8988T (cell line): ENCODE data around the gene GLIS1.
"Not testable (repeated sequence)": the region's sequence is repeated elsewhere in the genome, so short reads cannot be mapped to it uniquely, and the experiment has no call there.

Experiments used
- DNase-seq: peaks from one replicate; pipeline ENCODE4 v3.0.0; 2011

GLIS1 gene

DNA sequence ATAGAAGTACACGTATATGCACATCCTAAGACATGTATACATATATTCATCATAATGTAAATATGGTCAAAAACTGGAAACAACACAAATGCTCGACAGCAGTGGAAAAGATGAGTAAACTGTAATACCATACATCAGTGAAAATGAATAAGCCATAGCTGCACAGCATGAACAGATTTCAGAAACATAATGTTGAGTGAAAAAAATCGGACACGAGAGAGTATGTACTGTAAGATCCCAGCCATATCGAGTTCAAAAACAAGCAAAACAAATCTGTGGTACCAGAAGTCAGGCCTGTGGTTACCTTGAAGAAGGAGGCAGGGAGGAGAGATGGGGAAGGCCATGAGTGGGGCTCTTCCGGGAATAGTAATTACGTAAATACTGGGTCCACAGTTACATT is 90.4 kb downstream of the GLIS1 start:
- no peak for DNase-seq

DNA sequence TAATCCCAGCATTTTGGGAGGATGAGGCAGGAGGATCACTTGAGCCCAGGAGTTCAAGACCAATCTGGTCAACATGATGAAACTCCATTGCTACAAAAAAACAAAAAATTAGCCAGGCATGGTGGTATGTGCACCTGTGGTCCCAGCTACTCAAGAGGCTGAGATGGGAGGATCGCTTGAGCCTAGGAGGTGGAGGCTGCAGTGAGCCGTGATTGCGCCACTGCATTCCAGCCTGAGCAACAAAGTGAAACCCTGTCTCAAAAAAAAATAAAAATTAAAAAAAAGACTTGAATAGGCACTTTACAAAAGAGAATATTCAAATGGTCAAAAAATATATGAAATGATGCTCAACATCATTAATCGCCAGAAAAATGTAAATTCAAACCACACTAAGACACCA is 91.0 kb downstream of the GLIS1 start:
- not testable (repeated sequence) for DNase-seq

DNA sequence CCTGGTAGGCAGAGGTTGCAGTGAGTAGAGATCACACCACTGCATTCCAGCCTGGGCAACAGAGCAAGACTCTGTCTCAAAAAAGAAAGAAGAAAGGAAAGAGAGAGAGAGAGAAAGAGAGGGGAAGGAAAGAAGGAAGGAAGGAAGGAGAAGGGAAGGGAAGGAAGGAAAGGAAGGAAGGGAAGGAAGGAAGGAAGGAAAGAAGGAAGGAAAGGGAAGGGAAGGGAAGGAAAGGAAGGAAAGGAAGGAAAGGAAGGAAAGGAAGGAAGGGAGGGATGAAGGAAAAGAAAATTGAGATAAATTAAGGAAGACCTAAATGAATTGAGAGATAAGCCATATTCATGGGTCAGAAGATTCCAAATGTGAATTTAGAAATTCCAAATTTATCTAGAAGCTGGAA is 92.2 kb downstream of the GLIS1 start:
- no peak for DNase-seq

GRCh38 chr1:53645690-53646078 is 93.3 kb downstream of the GLIS1 start:
- DNase-seq: no peak

DNA sequence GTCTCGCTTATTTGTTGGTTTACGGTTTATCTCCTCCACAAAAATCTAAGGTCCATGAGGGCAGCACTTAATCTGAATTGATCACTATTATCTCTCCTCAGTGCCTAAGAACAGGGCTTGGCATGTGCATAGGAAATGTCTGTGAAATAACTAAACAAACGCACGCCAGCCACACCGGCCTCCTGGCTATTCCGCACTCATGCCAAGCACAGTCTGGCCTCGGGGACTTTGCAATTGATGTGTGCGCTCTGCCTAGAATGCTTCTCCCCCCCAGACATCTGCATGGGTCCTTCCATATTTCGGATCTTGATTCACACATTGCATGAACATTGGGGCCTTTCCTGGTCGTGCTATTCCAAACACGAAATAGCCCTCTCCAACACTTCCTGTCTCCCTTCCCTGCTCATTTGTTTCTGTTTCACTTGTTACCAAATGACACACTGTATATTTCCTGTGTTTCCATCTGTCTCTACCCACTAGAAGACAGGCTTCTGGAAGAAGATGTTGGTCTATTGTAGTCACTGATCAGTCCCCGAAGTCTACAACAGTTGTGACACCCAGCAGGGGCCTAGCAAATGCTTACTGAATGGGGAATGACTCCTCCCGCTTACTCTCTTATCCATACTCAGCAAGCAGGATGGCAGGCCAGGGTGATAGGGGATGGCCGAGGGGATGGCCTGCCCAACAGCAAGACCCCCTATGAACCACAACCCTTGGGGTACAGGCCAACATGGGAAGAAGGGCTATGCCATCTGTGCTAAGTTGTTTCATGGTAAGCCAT is 93.9 kb downstream of the GLIS1 start:
- DNase-seq: no peak

- no peak for DNase-seq
Observed at GRCh38 chr1:53644496-53644895, 94.5 kb downstream of the GLIS1 start.

GRCh38 chr1:53643881-53644390 is 95.0 kb downstream of the GLIS1 start:
- DNase-seq: no peak

- DNase-seq: no peak
Observed at GRCh38 chr1:53643041-53643880, 95.7 kb downstream of the GLIS1 start.

DNA sequence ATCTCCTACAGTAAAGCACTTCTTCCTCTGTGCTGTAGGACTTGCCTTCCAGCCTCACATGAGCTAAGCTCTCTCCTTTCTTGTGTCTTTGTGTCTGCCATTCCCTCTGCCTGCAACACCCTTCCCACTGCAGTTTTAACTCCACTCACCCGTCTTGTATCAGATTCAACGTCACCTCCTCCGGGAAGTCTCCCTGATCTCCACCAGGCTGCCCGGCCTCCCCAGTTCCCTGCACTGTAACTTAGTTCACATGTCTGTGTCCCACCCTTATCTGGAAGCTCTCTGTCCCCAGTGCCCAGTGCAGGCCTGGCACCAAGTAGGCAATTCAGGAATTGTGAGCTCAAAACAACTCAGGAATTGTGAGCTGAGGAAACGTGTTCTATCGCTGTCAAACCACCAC is 96.4 kb downstream of the GLIS1 start:
- DNase-seq: no peak

DNA sequence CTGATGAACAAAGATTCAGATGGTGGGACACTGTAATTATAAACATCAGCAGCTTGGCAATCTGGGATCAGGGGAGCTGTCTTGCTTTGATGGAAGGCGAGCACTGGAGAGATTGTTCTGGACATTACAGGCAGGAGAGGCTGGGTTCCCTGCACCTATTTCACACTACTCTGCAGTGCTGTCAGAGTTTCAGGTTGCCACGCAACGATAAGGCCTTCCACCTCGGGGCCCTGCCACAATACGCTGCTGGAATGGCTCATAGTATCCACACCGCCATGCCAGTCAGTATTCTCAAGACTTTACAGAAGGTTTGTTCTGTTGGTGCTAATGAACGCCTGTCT is 96.8 kb downstream of the GLIS1 start:
- DNase-seq: no peak

- no peak for DNase-seq
Observed at GRCh38 chr1:53641481-53642214, 97.3 kb downstream of the GLIS1 start.

GRCh38 chr1:53640701-53641075 is 98.3 kb downstream of the GLIS1 start:
- no peak for DNase-seq

DNA sequence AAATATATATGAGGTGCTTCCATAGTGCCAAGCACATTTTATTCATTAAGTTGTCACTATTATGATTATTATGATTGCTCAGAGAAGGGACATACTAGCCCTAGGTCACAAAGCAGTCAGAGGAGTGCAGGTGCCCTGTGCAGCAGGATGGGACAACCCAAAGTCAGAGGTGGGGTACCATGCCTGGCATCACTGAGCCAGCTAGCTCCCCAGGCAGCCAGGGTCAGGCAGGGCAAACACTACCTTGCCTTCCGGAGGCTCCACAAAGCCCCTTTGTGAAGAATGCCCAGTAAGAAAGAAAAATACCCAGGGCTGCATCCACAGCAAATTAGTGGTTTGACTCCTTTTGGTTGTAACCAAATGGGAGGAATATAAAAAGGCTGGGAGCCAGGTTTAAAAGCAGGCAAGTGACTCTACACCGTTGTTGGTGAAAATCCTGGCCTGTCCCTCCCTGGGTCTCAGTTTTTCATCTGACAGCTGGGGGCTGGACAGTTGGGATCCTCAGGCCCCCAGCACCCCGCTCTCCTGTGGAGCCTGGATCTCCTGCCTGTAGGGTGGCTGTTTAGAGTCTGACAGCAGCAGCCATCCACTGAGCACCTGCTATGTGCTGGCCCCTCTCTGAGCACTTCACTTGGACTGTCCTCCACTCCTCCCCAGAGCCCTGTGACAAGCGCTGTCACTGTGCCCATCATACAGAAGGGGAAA is 98.8 kb downstream of the GLIS1 start:
- DNase-seq: no peak

DNA sequence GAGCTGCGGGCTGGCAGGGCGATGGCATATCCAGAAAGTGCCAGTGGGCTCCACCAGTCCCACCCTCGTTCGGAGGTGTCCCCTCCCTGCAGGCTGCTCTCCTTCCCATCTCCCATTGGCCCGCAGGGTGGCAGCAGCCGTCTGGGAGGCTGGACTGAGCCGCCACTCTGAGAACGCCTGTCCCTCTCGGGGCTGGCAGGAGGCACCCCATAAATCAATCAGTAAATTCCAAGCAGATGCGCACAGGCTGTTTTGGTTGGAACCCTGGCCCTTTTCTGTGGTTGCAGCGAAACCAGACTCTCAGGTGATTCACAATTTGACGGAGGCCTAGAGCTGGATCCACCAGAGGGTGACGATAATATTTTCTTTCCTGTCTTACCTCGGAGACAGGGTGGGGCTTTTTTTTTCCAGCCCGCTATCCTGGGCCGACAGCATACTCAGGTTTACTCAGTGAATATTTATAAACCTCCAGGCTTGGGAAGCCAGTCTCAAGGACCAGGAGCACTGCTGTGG is 99.7 kb downstream of the GLIS1 start:
- DNase-seq: no peak

DNA sequence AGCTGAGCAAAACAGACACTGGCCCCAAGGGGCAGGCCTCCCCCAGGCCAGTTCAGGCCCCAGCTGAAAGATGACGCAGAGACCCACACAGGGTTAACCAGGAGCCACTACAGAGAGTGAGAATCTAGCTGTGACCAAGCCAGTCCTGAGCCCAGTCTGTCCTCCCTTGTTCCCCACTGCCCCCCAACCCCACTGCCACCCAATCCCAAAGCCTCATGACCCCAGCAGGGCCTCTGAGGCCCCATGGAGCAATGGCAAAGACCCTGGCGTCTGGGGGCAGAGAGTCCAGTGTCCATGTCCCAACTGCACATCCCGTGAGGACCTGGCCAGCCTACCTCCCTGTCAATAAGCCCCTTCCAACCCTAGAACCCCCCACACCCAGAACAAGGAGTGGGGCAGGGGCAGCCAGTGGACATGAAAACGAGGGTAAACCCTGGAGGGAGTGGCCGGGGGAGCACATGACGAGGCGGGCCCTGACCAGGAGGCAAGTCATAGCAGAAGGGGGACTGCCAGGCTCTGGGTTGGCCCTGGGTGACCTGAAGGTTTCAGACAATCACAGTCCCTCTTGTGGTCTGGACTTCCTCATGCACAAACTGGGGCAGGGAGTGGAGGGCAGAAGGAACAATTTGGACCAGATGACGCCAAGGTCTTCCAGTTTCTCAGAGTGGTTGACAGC is 100.5 kb downstream of the GLIS1 start:
- no peak for DNase-seq

GRCh38 chr1:53637511-53638359 is 101.2 kb downstream of the GLIS1 start:
- DNase-seq: no peak

DNA sequence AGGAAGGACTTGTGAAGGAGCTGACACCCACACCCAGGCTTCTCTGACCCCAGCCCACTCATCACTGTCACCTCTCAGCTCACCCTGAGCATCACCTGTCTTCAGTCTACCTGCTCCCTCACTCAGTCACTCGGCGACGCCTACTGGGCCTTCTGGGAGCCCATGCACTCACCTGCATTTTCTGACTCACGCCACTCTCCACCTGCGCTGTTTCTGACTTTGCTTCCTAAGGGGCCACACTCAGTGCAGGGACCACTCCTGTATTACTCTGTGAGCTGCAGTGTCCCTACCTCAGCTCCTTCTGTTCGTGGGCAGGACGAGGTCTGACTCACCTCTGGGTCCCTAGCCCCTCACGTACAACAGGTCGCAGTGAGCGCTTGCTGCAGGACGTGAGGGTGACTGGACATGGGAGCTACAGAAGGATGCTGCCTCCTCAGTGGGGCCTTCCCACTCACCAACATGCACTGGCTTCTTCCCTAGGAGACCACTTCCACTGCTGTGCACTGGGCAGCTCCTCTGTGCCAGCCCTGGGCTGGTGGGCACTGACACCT is 102.3 kb downstream of the GLIS1 start:
- DNase-seq: no peak

DNA sequence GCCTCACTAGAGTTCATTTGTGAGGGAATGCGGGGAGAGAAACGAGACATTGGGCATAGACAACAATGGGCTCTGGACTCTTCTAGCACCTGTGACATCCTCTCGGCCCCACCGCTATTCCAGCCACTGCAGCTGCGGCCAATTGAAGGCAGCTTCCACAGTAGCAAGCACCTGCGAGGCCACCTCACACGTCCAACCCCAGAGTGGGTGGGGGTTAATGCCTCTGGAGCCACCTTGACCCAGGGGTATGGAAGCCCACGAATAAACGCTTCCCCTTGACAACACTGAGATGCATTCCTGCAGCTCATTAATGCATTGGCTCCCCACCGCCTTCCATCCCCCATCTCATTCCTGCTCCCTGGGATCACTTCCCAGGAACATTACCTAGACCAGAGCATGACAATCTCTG is 104.4 kb downstream of the GLIS1 start:
- DNase-seq: no peak

- no peak for DNase-seq
Observed at GRCh38 chr1:53633073-53633704, 105.8 kb downstream of the GLIS1 start.

GRCh38 chr1:53631622-53632310 is 107.2 kb downstream of the GLIS1 start:
- DNase-seq: no peak
